ENCODE results near the gene ARHGAP12.
A peak's percentile ranks its signal among the peaks of the same experiment; 100 is the strongest.
"Not testable (repeated sequence)": the region's sequence is repeated elsewhere in the genome, so short reads cannot be mapped to it uniquely, and the experiment has no call there.

The ARHGAP12 gene

DNA sequence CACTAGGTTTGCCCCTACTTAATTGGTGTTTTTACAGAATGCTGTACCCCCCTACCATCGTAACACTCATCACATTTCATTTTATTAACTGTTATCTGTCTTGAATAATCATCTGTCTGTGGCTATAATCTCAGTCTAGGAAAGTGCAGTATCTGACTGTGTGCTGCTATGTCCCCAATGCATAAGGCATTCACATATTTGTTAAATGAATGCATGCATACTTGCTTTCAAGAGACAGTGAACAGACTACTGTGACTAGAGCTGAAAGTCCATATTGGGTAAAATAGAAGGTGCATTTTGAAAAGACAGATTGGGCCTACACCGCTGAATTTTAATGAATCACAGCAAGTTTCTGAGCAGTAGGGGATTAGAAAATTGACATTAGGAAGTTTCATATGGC lies 112.3 kb downstream of the ARHGAP12 start:
- no peak for DNase-seq

DNA sequence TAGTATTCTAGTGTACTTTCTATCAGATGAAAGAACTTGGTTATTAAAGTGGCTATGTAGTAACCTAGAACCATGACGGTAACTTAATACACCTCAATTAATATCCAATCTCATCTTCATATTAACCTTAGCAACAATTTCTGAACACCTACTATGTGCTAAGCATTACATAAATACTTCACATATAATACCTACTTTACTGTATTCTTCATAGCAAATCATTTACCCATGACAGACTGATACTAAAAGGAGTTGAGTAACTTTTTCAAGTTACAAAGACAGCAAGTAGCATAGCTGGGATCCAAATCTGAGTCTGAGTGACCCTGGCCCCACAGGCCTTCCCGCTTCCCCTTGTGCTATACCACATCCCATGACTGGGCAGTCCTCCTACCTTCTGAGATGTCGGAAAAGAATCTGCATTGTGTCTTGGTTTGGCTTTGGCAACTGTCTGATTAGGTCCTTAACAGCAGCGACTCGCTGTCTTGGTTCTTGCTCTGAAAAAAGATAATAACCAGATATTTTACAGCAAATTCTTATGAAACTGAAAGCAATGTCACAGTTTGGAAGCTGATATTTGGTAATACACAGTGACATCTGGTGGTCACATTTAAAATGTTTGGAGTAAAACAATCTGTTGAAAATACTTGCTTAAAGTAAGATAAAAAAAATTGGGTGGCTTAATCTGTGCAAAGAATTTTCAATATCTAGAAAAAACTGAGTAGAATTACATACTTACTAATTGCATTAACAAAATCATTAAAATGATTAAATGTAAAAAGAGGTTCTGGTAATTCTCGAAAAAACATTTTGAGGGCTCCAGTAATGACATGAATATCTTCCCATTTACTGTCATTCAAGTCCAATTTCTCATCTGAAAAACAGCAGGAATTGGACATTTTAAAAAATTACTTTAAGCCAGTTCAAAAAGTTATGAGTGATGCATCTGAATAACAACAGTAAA lies 120.1 kb downstream of the ARHGAP12 start:
- no peak for DNase-seq

DNA sequence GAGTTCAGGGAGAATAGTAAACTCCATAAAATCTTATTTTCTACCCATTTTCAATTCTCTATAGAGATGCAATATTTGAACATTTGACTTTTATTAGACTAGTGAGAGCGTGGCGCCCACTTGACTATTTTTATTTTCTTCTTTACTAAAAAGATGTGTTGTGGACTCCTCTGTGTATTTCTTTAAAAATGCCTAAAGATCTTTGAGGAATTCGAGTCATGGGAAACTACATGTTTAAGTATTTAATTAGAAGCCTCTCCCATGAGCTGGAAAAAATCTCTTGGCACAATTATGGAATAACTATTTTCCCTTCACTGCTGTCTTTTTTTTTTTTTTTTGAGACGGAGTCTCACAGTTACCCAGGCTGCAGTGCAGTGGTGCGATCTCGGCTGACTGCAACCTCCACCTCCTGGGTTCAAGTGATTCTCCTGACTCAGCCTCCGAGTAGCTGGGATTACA lies 124.2 kb downstream of the ARHGAP12 start:
- no peak for DNase-seq

DNA sequence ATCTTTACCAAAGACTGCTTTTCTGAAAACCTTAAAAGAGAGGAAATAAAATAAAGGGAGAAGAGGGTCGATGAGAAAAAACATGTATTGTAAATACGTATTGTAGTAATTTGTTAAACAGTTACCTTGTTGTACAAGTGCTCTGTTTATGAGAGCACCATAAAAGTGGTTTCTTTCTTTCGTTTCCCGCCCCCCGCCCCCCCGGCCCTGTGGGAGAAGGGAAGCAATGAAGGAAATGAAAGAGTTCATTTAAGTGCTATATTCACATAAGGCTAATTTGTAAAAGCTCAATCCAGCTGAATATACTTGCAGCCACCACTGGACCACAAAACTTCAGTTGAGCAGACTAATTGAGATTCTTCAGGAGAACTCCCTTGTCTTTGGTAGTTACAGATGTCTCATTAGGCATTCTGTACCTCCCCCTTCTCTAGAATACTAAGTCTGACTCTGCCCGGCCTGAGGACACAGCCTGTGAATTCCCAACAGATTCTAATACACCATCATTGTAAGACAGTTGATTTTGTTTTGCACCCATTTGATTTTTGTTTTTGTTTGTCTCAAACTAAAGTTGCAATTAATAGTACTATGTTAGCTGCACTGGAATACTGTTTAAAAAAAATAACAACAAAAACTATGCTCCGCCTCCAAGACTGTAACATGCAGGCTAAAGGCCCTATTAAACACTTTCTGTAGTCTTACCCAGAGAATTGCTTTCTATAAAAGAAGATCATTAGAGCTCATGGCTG lies 124.9 kb downstream of the ARHGAP12 start:
- no peak for DNase-seq

DNA sequence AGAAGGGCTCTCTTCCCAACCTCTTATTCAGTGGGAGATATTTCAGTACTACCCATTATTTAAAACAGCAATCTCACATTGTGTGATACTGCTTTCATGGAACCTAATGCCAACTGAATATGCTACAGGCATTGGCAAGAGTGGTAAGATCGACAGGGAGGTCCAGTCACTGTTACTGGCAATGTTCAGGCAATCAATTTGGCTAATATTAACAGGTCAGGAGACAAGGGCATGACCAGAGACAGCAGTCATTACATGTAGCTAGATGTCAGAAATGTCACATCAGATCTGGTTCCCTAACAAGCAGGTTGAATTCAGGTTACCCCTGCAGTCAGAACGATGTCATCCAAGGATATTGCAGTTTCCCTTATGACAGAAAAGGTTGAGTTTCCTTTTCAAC lies 129.4 kb downstream of the ARHGAP12 start:
- no peak for DNase-seq

DNA sequence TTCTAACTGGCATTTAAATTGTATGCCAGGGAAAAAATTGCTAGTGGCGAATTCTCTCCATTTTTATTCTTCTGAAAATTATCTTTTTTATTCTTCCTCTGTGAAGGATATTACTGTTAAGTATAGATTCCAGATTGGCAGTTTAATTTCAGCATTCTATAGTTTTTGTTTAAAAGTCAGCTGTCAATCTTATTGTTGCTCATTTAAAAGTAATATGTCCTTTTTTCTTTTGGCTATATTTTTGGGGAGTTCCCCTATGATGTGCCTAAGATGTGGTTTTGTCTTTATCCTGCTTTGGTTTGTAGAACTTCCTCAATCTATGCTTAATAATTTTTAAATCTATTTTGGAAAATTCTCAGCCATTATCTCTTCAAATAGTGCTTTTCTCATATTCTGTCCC lies 135.9 kb downstream of the ARHGAP12 start:
- no peak for DNase-seq

DNA sequence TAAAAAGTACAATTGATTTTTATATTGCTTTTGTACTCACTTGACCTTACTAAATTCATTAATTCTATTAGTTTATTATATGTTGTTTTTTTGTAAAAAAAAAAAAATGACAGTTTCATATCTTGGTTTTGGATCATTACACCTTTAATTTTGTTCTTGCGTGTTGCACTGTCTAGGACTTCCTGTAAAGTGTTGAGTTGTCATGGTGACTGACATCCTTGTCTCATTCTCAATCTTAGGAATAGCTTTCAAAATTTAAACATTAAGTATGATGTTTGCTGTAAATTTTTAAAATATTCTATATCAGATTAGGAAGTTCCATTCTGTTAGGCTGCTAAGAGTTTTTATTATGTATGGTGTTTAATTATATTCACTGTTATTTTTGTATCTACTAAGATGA lies 139.1 kb downstream of the ARHGAP12 start:
- DNase-seq: no peak

DNA sequence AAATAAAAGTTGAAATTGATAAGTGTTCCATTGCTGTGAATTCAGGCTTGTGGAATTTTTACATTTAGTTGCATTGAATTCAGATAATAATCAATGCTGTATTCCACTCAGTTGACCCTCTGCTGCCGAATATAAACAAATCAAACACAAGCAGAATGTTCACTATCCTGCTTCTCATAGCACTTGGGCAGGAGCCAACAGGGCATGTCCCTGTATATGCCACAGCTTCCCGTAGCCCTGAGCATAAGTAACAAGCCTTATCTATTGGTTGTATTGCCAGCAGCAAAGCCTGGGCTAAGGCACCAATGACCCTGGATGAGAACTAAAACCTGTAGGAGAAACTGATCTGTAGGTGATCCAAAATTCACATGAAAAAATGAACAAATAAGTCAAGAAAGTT lies 145.9 kb downstream of the ARHGAP12 start:
- DNase-seq: no peak

DNA sequence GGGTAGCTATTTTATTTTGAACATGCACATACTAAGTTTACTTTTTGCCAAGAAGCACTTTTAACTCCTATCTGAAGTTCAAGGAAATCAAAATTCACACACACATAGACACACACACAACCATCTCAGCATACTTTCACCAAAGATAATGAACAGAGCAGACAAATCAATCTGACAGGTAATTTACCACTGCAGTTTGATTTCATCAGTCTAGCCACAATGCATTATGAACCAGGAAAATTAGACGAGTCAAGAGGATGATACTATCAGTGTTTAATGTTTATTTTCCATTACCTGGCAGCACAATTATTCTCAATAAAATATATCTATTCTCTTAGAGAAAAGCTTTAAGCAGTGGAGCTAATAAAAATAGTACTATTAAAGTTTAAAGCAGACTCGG lies 147.9 kb downstream of the ARHGAP12 start:
- no peak for DNase-seq

DNA sequence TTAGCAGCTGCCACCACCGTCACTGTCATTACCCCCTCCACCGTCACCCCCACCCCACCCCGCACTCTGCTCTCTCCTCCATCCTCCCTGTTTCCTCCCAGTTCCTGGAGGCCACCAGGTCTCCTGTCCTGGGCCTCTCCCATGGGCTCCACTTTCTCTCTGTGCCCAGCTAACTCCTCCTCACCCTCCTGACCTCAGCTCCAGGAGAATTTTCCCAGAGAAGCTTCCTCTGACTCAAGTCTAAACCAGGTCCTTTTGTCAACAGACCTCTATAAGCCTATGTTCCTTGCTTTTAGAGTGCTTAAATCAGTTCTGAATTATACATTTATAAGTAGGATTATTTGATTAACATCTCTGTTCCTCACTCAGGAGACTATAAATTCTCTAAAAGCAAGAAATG lies 150.0 kb downstream of the ARHGAP12 start:
- no peak for DNase-seq

DNA sequence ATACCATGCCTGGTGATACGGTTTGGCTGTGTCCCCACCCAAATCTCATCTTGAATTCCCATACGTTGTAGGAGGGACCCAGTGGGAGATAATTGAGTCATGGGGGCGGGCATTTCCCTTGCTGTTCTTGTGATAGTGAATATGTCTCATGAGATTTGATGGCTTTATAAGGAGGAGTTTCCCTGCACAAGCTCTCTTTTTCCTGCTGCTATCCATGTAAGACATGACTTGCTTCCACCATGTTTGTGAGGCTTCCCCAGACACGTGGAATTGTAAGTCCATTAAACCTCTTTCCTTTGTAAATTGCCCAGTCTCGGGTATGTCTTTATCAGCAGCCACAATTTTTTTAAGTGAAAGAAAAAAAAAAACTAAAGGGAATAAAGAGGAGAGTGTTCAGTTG lies 152.5 kb downstream of the ARHGAP12 start:
- no peak for DNase-seq

DNA sequence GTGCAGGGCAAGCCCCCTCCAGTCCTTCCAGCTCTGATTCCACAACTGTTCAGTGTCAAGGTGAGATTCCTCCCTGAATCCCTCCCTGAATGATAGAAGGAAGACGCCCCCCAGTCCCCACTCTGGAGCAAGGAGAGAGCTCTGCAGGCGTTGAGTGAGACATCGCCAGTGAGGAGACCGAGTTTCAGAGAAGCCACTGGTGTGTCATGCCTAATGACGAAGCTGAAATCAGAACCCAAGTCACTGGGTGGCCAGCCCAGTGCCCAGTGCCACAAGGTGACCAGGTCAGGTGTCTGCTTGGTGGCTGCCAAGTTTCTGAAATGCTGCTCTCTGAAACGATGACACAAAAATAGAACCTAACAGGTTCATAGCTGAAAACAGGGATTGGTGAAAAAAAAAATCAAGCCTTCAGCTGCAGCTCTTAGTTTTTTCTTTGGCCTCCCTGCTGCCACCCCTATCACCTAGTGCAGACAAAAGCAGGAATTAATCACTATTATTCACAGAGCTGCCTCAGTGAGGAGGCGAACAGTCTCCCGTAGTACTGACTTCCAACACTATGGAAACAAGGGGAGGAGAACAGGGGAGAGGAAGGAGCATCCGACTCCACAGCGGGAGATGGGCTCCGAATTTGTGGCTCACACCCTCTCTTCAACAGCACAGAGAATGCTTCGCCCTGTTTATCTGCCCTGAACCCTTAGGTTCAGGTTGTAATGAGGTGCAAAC lies 153.5 kb downstream of the ARHGAP12 start:
- no peak for DNase-seq

DNA sequence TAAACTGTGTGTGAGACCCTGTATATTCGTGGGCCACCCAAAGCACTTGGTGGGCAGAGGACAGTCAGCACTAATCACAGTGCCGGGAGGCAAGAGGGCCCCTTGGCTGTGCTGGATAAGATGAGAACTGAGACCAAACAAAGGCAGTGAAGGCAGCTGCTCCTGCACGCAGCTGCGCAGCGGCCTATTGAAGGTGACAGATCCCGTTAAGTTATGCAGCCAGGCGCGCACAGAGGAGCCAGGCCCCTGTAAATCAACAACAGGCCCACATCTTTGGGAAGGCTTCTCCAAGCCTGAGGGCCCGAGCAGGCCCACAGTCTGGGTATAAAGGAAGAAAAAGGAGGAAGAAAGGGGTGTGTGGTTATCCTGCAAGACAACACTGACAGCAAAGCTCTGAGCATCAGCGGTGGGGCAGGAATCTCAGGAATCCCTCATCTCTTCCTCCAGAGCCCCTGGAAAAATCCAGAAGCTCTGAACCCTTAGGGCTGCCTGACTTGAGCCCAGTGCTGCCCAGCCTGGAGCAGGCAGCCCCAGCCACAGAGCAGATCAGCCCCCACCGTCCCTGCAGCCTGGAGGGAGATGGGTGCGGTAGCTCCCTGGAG lies 154.2 kb downstream of the ARHGAP12 start:
- DNase-seq: no peak

DNA sequence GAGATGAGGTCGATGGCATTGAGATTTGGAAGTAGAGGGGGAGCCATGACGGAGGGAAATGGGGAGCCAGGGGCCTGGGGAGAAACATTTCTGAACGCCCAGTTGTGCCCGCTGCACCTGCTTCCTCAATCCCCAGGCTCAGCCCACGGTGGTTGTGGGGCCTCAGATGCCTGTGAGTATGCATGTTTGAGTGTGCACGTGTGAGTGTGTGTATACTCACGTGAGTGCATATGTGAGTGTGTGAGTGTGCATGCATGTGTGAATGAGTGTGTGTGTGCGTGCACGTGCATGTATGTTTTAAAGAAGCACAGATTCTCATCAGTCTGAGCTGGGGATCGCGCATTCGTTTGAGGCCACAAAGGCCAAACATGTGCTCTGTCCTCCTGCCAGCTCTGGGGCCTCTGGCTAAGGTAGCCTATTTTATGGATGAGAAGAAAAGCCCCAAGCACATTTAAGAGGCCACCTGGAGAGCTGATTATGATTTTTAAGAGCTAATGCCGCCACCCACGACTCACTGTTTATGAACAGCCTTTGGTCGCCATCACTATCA lies 154.8 kb downstream of the ARHGAP12 start:
- no peak for DNase-seq

DNA sequence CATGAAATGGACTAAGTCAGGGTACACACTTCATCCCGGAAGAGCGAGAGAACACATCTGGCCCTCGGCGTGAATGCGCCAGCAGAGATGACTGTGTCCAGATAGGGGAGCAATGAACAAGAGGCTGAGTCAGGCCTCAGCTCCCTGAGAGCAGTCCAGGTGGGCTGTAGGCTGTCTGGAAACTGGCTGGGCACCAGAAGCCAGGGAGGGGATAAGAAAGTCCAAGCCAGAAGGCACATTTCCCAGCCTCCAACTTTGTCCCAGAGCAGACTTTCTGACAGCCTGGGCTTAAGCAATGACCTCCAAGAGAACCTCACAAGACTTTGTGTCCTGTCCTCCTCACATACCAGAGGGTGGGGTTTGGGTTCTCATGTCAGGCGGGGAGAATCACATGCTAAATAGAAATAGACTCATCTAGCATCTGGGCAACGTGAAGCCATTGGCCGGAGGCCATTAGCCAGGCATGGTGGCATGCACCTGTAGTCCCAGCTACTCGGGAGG lies 157.2 kb downstream of the ARHGAP12 start:
- no peak for DNase-seq

DNA sequence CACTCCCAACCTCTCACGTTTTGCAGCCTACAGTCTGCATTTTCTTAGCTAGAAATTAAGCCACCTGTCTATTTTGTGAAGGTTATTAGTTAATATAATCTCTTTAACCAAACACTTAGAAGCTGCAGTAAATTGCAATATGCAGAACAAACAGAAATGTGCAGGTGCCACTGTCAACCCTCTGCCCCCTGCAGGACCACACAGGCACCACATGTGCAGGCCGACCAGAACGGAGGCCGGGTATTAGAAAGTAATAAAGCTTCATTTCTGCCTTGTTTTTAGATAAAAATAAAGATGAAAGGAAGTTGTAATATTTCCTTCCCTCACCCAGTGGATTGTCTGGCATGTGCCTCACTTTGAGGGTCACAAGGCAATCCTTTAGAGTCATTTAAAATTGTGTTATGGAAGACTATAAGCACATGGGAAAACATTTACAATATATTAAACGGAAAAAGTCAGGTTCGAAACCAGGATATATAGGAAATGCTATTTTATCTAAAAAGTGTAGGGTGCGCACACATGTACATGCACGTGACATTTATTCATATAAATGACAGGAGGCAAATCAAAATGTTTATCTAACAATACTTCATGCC lies 158.2 kb downstream of the ARHGAP12 start:
- peak; percentile 52 for DNase-seq

DNA sequence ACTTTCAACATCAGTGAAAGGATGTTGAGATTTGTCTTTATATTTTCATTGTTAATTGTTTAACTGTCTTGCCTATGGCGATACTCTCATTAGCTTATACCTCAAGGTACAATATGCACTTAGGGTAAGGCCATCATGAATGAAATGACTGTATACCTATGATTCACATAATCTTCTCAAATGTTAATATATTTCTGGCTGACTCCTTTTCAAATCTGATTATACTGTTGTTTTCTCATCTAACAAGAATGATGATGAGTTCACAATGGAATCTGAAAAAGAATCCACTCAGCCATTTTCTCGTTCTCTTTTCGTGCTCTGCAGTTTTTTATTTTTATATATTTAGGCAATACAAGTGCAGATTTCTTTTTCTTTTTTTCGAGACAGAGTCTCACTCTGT lies 159.1 kb downstream of the ARHGAP12 start:
- DNase-seq: no peak

DNA sequence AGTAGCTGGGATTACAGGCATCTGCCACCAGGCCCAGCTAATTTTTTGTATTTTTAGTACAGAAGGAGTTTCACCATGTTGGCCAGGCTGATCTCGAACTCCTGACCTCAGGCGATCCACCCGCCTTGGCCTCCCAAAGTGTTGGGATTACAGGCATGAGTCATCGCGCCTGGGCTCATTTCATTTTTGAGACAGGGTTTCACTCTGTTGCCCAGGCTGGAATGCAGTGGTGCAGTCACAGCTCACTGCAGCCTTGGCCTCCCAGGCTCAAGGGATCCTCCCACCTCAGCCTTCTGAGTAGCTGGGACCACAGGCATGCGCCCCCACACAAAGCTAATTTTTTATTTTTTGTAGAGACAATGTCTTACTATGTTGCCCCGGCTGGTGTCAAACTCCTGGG lies 159.7 kb downstream of the ARHGAP12 start:
- not testable (repeated sequence) for DNase-seq

DNA sequence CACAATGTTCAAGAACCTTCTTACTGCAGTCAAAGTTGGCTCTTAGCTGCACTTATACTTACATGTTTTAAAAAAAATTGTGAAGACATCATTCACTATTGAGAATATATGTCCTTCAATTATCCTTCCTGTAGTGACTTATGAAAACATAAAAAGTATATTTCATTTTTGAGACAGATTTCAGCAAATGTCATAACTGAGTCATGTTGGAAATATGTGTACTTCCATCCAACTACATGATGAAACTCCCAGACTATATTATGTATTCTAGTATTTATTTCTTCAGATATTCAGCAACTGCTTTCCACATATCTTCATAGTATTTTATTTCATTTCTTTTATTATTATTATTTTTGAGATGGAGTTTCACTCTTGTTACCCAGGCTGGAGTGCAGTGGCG lies 160.2 kb downstream of the ARHGAP12 start:
- no peak for DNase-seq

DNA sequence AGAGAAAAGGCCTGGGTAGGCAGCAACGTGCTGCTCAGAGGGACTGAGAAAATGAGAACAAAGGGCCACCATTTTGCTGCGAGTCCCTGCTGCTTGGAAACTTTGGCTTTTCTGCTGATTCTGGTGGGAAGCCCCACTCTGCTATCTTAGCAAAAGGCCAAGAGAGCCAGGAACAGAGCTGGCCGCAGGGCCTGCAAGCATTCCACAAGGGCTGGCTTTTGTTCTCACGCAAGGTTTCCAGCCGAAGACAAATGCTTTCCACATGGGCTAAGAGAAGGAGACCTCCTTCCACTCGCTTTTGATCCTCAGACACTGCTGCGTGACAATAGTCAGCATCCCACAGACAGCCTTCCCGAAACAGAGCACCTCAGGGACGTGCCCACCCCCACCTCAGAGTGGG lies 163.1 kb downstream of the ARHGAP12 start:
- no peak for DNase-seq

DNA sequence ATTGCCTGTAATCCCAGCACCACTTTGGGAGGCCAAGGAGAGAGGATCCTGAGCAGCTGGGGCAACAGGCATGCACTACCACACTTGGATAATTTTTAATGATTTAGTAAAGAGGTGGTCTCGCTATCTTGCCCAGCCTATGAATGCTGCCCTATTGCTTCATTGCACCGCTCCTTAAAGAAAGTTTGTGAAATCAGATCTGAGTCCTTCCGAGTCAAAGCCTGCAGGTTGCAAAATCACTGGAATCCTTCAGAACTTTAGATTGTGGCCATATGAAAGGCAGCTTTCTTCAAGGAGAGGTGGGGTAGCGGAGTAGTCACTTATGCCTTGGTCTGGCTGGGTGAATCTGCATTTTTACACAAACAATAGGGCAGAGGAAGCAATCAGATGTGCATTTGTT lies 166.3 kb downstream of the ARHGAP12 start:
- DNase-seq: no peak

DNA sequence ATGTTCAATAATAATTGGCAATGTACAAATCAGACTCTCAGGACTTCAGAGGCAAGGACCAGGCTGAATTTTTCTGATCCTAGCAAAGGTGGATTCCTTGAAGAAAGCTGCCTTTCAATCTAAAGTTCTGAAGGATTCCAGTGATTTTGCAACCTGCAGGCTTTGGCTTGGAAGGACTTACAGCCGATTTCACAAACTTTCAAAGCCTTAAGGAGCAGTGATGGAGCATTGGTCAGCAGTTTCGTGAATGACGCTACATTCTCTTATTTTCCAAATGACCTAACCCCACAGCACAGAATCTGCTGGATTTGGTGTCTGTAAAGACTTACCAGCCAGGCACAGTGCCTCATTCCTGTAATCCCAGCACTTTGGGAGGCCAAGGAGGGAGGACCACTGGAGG lies 167.5 kb downstream of the ARHGAP12 start:
- DNase-seq: no peak

Measured in activated gamma-delta T cell treated with Interleukin-2 at 50 U/mL for 16 hours (primary cell).